Lung (tissue), 12 donors: ENCODE data around the gene PARD3. TPM values are rescaled to one million over a fixed set of nuclear protein-coding genes. Genes with fewer than 3 reads are reported as not detected.

Experiments used
- ATAC-seq: fragments of 200-7000 bp; cut with Tn5 transposase; one replicate; pipeline ENCODE4 v1.9.1; 2020; ENCODE audit warnings: moderate number of reproducible peaks; ENCODE audit not compliant: insufficient read depth, low FRiP score
- DNase-seq, 3 donors: peaks; one replicate each; pipeline ENCODE4 v3.0.0-alpha.2; 2013 to 2017
- H3K27ac ChIP-seq, 2 donors: one replicate each; pipeline ENCODE4 v1.5.1; 2013; ENCODE audit warnings: mild to moderate bottlenecking in 2 of 2, moderate library complexity in 2 of 2, control low read depth in 1 of 2, inconsistent platforms in 1 of 2, low read depth in 1 of 2, low read length in 1 of 2
- H3K27me3 ChIP-seq, 3 donors: one replicate each; pipeline ENCODE4 v1.5.1; 2013; ENCODE audit warnings: low read length in 2 of 3; ENCODE audit not compliant: control insufficient read depth in 3 of 3, insufficient read depth in 3 of 3
- H3K36me3 ChIP-seq, 4 donors: one replicate each; pipeline ENCODE4 v1.5.1; 2013; ENCODE audit warnings: low read length in 4 of 4, mild to moderate bottlenecking in 1 of 4, moderate library complexity in 1 of 4; ENCODE audit not compliant: control insufficient read depth in 4 of 4, insufficient read depth in 4 of 4
- H3K4me1 ChIP-seq, 5 donors: one replicate each; pipeline ENCODE4 v1.5.1; 2013; ENCODE audit warnings: low read length in 5 of 5, mild to moderate bottlenecking in 2 of 5, moderate library complexity in 1 of 5; ENCODE audit not compliant: control insufficient read depth in 5 of 5, insufficient read depth in 5 of 5
- H3K4me3 ChIP-seq: one replicate; pipeline ENCODE4 v1.5.1; 2013; ENCODE audit warnings: mild to moderate bottlenecking, control low read depth, moderate library complexity
- H3K9ac ChIP-seq, 2 donors: one replicate each; pipeline ENCODE4 v1.5.1; 2013; ENCODE audit warnings: low read length in 2 of 2, control low read depth in 1 of 2; ENCODE audit not compliant: insufficient read depth in 1 of 2
- H3K9me3 ChIP-seq, 4 donors: one replicate each; pipeline ENCODE4 v1.5.1; 2013; ENCODE audit warnings: low read length in 3 of 4, mild to moderate bottlenecking in 1 of 4, moderate library complexity in 1 of 4; ENCODE audit not compliant: control insufficient read depth in 4 of 4, insufficient read depth in 3 of 4
- CTCF ChIP-seq: IDR thresholded peaks from 2 replicates; pipeline ENCODE4 v1.5.1; 2012; ENCODE audit warnings: mild to moderate bottlenecking; ENCODE audit errors: control extremely low read depth, extremely low read depth
- WGBS, 2 donors: extraction: QIAGEN DNeasy Blood & Tissue Kit; methylation state at CpG; one replicate each; pipeline ENCODE4 v1.1.7; 2013; 5-methylcytosine and 5-hydroxymethylcytosine counted together
- polyA plus RNA-seq, 2 donors: library from polyadenylated mRNA; stranded (reverse); fragments of 200-250 nt; gene quantifications; one replicate each; pipeline ENCODE4 v1.2.1, GENCODE V29; 2013
- total RNA-seq, 2 donors: library from RNA; depleted of rRNA in 1 of 2; stranded (reverse); fragments of >200 nt in 1 of 2; gene quantifications; one replicate each; pipeline ENCODE4 v1.2.1, GENCODE V29; 2014 to 2021
- donor health status: control.
- donor health status: control.
- donor health status: Bipolar disorder and iron deficiency.
- donor health status: healthy.
- donor health status: DM: yes; HTN: yes; CAD: no.

PARD3 gene
- total and polyA plus RNA-seq, 4 donors = 10.3 to 69.2 (median 27.6) TPM

GRCh38 chr10:34661580-34661979 lies 153.5 kb downstream of the PARD3 start:
- Histone ChIP-seq H3K36me3 (no peaks in the 10 kb centered on the region), H3K9ac (no peak overlapping the region), H3K4me1 (peaks cover 0 to 7% (median 5%) of the 10 kb centered on the region in 5 donors), H3K27ac (no peak overlapping the region), H3K27me3 (no peaks in the 10 kb centered on the region), H3K9me3 (no peaks in the 10 kb centered on the region), H3K4me3 (no peak overlapping the region)
- WGBS, 2 donors = 87 to 92% methylated on average over 2 of the region's 2 CpGs
- TF ChIP-seq CTCF = no peak
- DNase-seq (no peak), ATAC-seq (no peak)

- TF ChIP-seq CTCF = no peak
- H3K4me1 ChIP-seq = peaks cover 0 to 11% (median 5%) of the 10 kb centered on the region in 5 donors
- DNase-seq (no peak), ATAC-seq (no peak)
- no peaks in the 10 kb centered on the region for H3K9me3 ChIP-seq
- H3K36me3 ChIP-seq = no peaks in the 10 kb centered on the region
- no peaks in the 10 kb centered on the region for H3K27me3 ChIP-seq
- H3K4me3 ChIP-seq = no peak overlapping the region
- no peak overlapping the region for H3K9ac ChIP-seq
- WGBS, 2 donors = 80 to 87% methylated on average over 1 of the region's 1 CpG
- H3K27ac ChIP-seq = no peak overlapping the region
Measured at GRCh38 chr10:34658934-34659333, 156.2 kb downstream of the PARD3 start.

- ATAC-seq (no peak), DNase-seq (peak in 2 of 3 donors; percentile 68 to 77)
- H3K27ac ChIP-seq = no peak overlapping the region
- H3K4me3 ChIP-seq = no peak overlapping the region
- H3K27me3 ChIP-seq = no peaks in the 10 kb centered on the region
- no peaks in the 10 kb centered on the region for H3K9me3 ChIP-seq
- H3K36me3 ChIP-seq = no peaks in the 10 kb centered on the region
- 76 to 82% methylated on average over 4 of the region's 4 CpGs for WGBS, 2 donors
- no peak overlapping the region for H3K9ac ChIP-seq
- no peak for TF ChIP-seq CTCF
- H3K4me1 ChIP-seq = peaks cover 4 to 26% (median 11%) of the 10 kb centered on the region in 5 donors
Measured at GRCh38 chr10:34656661-34657060, 158.4 kb downstream of the PARD3 start.
